AG08395 (cell line): Measurements from ENCODE around the gene USHBP1.
A peak's percentile ranks its signal among the peaks of the same experiment; 100 is the strongest.

Experiments used
- DNase-seq: peaks from one replicate; pipeline ENCODE4 v3.0.0; 2012; ENCODE audit warnings: mixed read lengths, low spot score

USHBP1 gene

GRCh38 chr19:17262557-17262956 lies 2.0 kb downstream of the USHBP1 start:
- DNase-seq = no peak

GRCh38 chr19:17260842-17261325 lies 3.7 kb downstream of the USHBP1 start:
- DNase-seq = peak; percentile 89

DNA sequence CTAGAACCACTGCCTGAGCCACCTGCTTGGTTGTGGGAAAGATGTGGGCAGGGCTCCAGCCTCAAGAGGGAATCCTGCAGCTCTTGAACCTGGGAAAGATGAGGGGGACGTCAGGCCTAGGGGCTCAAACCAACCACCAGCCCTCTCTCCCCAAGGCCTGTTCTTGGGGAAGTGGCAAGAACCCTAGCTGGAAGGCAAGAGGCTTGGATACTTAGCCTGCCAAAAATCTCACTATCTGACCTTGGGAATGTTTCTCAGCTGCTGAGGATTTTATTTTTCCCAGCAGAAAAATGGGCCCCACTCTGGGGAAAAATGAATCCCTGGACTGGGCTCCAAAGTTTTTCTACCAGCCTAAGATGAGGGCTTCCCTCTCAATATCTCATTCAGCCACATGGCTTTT lies 4.6 kb downstream of the USHBP1 start:
- no peak for DNase-seq

DNA sequence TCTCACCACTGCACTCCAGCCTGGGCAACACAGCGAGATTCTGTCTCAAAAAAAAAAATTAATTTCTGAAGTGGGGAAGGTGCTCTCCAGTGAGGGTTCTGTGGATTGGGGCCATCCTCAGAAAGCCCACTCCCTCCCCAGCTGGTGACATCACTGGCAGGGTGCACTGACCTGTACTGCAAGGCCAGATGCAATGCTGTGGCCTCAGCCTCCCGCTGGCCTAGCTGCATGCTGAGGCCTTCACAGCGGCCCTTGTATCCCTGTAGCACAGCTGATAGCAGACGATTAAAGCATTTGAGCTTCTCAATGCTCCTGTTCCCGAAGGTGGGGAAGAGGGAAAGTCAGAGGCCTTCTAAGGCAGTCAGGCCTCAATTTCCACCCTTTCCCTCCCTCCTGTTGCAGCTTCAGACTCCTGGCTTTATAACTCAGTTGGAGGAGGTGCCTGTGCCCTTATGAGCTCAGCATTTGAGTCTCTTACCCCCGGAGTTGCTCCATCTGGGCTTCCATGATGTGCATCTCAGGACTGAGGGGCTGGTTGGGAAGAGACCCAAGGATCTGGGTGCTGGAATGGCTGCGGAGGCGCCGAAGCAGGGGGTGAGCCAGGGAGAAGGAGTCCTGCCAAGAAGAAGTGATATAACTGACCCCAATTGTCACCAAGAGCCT lies 5.3 kb downstream of the USHBP1 start:
- no peak for DNase-seq

- DNase-seq = no peak
Measured at GRCh38 chr19:17256130-17256529, 8.4 kb downstream of the USHBP1 start.

- DNase-seq = no peak
Measured at GRCh38 chr19:17255150-17255621, 9.4 kb downstream of the USHBP1 start.

DNA sequence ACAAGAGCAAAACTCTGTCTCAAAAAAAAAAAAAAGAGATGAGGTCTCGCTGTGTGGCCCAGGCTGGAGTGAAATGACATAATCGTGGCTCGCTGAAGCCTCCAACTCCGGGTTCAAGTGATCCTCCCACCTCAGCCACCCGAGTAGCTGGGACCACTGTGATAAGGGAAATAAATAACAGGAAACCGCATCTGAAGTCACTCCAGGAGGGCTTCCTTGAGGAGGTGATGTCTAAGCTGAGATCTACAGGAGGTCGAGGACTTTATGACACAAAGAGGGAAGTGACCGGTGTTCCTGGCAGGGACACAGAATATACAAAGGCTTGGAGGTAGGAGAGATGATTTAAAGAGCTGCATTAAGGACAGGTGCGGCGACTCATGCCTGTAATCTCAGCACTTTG lies 9.9 kb downstream of the USHBP1 start:
- no peak for DNase-seq

DNA sequence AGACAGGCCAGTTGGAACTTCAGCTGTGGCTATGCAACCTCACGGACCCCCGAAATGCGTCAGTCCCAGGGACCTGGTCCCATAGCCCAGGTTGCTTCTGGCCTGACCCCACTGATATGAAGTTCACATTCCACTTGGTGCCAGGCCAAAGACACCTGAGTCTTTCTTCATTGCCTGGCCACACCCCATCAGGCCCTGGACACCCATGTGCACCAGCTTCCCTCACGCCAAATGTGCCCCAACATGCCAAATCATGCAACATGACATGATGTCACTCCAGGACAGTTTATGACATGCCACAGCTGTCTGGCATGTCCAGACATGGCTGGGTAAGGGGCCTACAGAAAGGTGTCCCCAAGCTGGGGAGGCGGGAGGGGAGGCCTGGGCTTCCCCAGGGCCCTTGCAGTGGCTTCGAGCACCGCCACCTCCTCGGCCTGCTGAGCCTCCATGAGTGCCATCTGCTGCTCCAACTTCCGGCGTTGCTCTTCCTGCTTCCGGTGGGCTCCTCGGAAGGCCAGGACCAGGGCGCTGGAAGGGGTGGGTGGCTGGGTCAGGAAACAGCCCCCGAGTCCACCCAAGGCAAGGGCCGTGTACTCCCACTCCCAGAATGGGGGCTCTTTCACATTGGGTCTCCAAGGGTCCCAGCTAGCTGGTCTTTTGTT lies 14.5 kb downstream of the USHBP1 start:
- no peak for DNase-seq

GRCh38 chr19:17248011-17248776 lies 16.4 kb downstream of the USHBP1 start:
- no peak for DNase-seq

DNA sequence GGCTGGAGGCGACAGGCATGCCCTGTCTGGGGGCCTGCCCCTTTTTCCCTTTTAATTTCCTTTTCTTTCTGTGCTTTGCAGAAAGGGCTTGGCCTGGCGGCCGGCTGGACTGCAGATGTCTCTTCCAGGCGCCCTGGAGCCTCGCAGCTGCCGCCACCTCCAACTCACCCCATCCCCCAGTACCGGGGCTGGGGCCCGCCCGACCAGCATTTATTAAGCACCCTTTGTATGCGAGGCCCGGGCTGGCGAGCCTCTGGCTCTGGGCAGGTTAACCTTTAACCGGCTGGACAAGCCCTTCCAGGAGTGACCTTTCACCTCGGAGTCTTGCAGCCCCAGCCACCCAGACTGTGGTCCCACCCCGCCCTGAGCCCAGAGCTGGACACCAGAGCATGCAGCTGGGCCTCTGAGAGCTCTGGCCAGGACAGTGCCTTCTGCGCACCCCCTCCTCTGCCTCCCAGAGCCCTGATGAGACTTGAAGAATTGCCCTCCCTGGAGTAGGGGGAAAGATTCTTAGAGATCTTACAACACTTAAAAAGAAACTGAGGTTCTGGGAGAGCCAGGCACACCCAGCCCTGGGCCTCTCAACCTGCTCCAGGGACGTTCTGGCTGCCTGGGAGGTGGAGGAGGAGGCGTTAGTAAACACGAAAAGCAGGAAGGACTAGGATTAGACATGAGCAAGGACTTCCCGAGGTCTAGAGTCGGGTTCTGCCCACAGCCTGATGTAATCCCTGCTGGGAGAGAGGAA lies 17.7 kb downstream of the USHBP1 start:
- peak; percentile 35 for DNase-seq

- peak; percentile 35 for DNase-seq
Measured at GRCh38 chr19:17245535-17245984, 19.0 kb downstream of the USHBP1 start, which contains the start of gene NR2F6. Gene NR2F6, minus strand, starts transcription at chr19:17245919. Its CDS starts 699 bp downstream, at chr19:17245220.

GRCh38 chr19:17244618-17245534 lies 19.7 kb downstream of the USHBP1 start:
- no peak for DNase-seq

- peak; percentile 65 for DNase-seq
Measured at GRCh38 chr19:17243830-17244617, 20.5 kb downstream of the USHBP1 start.

- no peak for DNase-seq
Measured at GRCh38 chr19:17243211-17243829, 21.2 kb downstream of the USHBP1 start.

- no peak for DNase-seq
Measured at GRCh38 chr19:17242431-17243208, 21.9 kb downstream of the USHBP1 start.

DNA sequence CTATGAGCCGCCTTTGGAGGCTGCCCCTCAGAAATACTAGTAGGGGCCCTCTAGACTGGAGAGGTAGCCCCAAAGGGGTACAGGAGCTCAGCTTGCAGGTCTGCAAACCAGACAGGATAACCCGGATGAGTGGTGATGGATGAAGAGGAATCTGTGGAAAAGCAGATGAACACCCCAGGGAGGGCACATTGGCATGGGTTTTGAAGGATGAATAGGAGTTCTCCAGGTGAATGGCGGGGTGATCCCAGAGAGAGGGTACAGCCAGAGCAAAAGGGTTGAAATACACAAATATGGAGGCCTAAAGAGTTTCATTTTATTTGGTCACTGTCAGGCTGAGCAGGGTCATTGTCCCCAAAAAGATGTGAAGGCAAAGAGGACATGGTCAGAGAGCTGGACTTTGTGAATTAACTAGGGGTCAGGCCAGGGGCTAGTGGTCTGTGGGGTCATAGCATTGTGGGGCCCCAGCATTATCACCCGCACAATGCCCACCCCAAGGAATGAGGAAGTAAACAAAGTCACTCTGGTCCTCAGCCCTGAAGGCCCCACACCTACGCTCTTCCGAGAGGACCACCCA lies 23.6 kb downstream of the USHBP1 start:
- DNase-seq = no peak

DNA sequence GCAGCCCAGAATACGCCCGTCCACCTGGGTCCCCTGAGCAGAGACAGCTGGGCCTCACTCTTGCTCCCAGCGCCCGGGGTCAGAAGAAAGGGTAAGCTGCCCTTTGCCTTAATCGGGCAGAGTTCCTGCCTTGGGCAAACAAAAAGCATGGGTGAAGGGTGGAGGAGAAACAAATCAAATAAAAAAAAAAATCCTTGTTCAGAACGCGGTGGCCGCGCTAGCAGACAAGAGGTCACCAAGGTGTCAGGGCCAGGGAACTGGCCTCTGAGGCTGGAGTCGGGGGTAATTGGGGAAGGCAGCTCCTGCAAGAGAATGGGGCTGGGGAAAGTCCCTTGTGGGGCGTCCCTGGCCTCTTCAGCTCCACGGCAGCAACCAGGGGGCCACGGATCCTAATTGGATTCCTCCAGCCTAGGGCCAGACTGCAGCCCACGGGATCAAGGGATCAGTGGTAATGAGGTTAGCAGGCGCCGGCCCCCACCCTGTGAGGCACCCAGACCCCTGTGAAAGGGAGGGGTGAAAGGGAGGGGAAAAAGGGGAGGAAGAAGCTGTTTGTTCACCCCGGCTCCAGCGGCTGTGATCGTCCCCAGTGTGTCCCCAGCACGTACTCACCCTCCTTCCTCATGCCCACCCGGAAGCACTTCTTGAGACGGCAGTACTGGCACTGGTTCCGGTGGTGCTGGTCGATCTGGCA lies 24.3 kb downstream of the USHBP1 start:
- no peak for DNase-seq
